Amygdala (tissue), 56 donors: Measurements from ENCODE around the gene NLRP4.
A peak's percentile ranks its signal among the peaks of the same experiment; 100 is the strongest.
"Not testable (repeated sequence)": the region's sequence is repeated elsewhere in the genome, so short reads cannot be mapped to it uniquely, and the experiment has no call there.

Experiments
- DNase-seq, 56 donors: peaks; one replicate each; lab custom pipeline; 2025; lab: John Stamatoyannopoulos, UW

Gene NLRP4

DNA sequence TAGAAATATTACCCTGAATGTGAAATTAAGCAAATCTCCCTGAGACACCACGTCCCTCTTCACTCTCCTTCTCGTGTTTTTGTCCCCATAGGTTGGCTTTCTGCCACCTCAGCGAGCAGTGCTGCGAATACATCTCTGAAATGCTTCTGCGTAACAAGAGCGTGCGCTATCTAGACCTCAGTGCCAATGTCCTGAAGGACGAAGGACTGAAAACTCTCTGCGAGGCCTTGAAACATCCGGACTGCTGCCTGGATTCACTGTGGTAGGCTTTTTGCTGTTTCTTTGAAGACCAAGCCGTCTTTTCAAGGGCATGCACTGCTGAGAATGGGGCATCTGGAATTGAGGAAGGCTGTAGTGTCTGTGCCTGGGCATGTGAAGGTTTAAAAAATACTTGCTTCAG lies 34.4 kb downstream of the NLRP4 start:
- DNase-seq, result no peak

DNA sequence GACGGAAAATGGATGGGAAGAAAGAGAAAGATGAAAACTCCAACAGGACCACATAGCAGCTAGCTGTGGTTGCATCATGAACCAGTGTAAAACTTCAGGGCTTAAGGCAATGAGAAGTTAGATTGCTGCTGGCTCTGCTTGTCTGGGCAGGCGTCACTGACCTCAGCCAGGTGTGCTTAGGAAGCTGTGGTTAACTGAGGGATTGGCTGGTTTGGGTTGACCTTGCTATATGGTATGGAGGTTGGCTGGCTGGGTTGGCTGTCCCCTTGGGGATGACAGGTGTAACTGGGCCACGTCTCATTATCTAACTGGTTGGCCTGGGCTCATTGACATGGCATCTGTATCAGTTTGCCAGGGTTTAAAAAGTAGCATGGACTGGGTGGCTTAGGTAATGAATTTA lies 40.9 kb downstream of the NLRP4 start:
- no peak for DNase-seq

DNA sequence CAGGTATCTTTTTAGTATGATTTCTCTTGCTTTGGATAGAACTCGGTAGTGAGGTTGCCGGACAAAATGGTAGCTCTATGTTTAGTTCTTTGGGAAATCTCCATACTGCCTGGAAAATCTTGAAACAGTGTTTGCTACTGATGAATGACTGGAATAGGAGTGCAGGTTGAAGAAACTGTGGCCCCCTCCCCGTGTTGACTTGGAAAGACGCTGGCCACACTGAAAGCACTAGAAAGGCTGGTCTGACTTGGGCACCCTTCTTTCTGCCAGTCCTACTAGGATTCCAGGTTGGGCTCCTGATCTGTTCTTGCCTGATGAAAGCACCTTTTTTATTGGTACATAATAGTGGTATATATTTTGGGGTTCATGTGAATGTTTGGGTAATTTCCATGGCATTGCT lies 46.3 kb downstream of the NLRP4 start:
- DNase-seq, result no peak

DNA sequence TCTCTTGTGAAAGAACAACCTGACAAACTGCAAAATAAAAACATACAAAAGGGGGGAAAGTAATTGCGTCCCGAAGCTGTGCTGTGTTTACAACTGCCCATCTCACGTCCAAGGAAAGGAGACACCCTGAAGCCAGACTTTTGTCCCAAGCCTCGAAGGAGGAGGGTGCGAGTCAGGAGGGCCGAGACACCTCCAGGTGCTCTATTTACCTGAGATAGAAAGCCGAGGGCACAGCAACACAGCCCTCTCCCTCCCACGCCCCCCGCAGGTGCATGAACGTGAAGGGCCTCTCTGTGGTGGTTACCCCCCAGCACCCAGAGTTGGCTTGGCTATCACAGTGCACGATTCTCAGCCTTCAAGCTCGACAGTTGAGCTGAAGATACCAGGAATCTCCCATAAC lies 62.6 kb downstream of the NLRP4 start:
- DNase-seq, result no peak

DNA sequence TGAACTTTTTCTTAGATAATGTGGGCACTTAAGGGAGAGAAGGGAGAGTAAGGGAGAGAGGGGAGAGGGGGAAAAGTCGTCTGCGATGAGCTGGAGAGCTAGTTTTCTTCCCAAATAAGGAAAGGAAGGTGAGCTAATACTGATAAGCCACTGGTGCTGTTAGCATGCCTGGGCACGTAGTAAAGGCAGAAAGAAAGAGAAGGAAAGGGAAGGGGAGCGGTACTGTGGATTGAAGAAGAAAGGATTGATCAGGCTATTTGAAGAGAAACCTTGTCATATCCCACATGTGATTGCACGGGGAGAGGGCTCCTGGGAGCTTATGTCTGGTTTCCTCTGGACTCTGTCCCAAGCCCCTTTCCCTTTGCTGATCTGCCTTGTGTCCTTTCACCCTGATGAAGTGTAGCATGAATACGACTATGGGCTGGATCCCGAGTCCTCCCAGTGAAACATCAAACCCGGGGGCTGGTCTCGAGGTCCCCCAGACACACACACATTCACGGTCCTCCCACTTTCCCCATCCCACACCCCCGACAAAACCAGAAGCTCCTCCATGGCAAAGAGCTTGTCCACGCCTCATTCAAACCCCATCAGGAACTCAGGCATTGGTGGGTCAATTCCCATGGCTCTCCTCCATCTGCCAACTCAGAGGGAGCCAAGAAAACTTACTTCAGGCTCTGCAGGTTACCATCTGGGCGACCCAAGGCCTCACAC lies 65.2 kb downstream of the NLRP4 start:
- no peak for DNase-seq

DNA sequence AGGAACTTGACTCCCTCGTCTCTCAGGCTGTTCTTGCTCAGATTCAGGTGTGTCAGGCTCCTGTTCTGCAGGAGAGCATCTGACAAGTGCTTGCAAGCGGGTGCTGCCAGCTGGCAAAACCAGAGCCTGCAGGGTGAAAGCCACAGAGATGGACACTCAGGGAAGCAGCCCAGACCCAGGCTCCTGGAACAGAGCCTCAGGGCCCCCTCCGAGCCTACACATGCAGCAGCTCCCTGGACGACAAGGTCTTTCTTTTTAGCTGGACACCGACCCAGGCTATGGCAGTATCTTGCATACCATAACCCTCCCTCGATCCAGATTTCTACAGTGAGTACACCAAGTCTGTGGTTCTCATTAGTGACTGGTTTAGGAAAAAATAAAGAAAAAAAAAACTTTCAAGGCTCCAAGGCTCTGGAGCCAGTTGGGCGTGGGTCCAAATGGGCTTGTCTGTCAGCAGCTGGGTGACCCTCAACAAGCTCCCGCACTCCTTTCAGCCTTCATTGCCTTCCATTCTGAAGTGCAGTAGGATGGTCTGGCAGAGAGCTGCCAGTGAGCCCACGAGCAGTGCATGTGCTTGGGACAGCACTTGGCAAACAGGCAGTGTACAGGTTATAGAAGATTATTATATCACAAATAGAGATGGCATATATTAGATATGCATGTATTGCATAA lies 65.9 kb downstream of the NLRP4 start:
- DNase-seq, result no peak

DNA sequence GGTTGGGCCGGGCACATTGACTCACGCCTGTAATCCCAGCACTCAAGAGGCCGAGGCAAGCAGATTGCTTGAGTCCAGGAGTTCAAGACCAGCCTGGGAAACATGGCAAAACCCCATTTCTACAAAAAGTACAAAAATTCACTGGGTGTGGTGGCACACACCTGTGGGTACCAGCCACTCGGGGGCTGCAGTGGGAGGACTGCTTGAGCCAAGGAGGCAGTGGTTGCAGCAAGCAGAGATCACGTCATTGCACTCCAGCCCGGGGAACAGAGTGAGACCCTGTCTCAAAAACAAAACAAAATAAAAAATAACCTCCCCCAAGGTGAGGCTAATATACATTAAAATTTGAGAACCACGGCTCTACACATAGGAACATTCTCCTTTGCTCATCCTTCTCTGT lies 70.9 kb downstream of the NLRP4 start:
- DNase-seq, result no peak

DNA sequence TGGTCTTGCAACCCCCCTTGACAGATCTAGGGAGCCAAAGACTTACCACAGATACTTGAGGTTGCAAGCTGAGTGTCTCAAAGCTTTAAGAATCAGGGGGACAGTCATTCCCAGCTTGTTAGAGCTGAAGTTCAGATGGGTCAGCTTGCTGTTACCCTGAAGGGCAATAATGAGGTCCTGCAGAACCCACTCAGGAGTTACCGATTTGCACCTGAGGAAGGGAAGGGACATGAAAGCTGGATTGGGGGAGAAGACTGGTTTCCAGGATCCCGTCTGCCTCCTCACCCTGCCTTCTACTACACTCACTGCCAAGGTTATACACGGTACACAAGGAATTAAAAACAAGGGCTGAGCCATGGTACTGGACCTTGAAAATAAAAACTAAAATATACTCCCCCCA lies 71.4 kb downstream of the NLRP4 start:
- no peak for DNase-seq

DNA sequence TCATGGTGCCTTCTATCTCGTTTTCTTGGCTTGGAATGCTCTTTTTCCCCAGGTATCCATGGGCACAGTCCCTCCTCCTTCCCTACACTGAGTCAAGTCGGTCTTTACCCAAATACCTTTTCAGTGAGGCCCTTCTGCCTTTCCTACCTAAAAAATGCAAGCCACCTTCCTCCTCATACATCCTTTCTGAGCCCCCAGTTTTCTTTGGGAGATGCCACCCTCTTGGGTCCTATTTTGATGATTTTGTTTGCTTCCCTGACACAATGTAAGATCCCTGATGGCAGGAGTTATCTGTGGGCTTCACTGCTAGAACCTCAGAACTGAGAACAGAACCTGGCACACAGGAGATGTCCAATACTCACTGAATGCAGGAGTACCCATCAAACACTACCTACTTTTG lies 73.5 kb downstream of the NLRP4 start:
- DNase-seq, result no peak

DNA sequence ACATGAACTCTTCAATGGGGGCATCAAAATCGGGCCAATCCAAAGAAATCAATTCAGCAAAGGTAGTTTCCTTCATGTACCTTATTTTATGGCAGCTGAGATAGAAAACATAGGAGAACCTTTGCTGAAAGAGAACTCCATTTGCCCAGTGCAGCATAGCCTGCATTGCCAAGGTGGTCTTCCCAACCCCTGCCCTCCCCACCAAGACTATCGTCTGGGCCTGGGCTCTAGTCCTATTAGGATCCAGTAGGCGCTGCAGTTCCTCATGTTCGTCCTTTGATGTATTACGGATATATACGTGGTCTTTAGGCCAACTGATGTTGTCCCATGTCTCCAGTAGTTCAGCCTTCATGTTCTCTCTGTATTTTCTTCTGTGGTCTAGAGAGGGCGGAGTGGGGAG lies 76.6 kb downstream of the NLRP4 start:
- DNase-seq, result no peak

DNA sequence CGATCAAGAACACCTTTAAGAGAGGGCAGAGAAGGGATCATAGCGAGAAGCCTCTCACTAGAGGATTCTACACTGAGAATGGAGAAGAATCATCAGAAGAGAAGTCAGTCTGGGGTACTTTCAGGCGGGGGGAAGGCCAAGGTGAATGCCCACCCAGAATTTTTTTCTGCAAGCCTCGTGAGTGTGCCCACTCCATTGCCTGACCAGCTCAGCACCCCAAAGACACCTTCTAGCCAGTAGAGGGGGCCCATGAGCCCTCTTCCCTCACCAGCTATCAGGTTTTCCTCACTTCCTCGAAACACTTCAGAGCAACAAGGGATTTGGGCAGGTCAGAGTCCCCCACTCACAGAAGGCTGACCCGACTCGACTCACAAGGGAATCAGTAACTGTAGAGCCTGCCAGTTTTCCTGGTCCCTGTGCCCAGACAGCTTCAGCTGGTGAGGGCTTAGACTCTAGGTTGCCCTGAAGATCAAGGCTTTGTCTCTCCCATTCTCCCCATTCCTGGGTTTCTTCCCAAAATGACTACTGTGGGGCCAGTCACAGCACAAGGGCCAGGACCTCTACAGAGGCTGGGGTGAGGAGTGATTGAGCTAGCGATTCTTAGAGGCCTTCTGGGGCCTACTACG lies 77.4 kb downstream of the NLRP4 start:
- DNase-seq, result peak in 1 of 56 donors; percentile 2

DNA sequence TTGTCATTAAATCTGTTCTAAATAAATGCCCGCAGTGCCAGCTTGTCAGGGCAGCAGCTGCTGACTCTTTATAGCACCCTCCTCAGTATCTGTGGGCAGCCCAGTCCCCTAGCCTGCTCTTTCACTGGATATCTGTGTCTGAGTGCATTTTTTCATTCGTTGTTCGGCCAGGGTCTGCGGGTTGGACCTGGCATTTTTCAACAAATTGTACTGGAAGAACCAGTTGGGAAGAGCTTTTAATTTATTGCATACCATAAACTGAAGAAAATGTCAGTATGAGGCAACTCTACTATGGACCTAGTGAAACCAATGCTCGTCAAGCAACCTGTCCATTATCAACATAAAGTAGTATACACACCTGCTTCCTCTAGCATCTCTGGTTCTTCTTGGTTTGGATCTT lies 87.2 kb downstream of the NLRP4 start:
- DNase-seq, result no peak

DNA sequence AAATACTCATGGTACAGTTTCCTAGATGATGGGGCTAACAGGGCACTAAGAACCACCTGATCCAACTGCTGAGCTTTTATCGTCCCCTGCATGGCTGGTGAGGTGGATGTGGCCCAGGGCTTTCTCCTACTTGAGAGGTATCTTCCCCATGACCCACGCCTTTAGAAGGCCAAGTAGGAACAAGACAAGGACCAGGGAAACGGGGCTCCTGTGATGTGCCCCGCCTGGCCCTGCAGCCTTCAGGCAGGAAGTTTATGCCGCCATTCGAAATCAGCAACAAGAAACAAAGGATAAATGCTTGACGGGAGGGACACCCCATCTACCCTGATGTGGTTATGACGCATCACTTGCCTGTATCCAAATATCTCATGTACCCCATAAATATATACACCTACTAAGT lies 91.7 kb downstream of the NLRP4 start:
- DNase-seq, result no peak

DNA sequence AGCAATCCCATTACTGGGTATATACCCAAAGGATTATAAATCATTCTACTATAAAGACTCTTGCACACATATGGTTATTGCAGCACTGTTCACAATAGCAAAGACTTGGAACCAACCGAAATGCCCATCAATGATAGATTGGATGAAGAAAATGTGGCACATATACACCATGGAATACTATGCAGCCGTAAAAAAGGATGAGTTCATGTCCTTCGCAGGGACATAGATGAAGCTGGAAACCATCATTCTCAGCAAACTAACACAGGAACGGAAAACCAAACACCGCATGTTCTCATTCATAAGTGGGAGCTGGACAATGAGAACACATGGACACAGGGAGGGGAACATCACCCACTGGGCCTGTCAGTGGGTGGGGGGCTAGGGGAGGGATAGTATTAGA lies 92.9 kb downstream of the NLRP4 start:
- not testable (repeated sequence) for DNase-seq

DNA sequence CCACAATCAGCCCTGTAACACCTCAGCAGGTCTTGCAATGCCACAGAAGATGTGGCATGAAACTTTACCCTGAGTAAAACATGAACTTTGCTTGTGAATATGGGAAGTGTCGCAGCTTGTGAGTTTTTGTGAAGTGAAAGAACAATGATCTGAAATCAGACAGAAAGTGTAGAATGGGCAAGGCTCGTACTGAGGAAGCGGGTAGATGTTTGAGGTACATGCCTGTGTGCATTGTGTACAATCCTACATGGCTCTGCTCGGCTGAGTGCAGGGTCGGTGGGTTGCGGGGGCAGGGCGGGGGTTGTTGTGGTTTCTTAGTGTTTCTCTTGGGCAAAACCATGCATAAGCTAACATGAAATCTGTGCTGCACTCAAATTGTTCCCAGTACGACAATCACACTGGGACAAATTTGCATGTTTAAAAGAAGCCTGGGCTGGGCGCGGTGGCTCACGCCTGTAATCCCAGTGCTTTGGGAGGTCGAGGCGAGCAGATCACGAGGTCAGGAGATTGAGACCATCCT lies 94.7 kb downstream of the NLRP4 start:
- no peak for DNase-seq
